ENCODE results near the gene PCDHGC3. TPM values are rescaled to one million over a fixed set of nuclear protein-coding genes. Genes with fewer than 3 reads are reported as not detected.

PCDHGC3 gene
- total RNA-seq, 3 donors from 2014 or later (not counting 1 experiment from before 2014, with no cell fraction given): 0.68 to 1.5 (median 0.75) TPM

DNA sequence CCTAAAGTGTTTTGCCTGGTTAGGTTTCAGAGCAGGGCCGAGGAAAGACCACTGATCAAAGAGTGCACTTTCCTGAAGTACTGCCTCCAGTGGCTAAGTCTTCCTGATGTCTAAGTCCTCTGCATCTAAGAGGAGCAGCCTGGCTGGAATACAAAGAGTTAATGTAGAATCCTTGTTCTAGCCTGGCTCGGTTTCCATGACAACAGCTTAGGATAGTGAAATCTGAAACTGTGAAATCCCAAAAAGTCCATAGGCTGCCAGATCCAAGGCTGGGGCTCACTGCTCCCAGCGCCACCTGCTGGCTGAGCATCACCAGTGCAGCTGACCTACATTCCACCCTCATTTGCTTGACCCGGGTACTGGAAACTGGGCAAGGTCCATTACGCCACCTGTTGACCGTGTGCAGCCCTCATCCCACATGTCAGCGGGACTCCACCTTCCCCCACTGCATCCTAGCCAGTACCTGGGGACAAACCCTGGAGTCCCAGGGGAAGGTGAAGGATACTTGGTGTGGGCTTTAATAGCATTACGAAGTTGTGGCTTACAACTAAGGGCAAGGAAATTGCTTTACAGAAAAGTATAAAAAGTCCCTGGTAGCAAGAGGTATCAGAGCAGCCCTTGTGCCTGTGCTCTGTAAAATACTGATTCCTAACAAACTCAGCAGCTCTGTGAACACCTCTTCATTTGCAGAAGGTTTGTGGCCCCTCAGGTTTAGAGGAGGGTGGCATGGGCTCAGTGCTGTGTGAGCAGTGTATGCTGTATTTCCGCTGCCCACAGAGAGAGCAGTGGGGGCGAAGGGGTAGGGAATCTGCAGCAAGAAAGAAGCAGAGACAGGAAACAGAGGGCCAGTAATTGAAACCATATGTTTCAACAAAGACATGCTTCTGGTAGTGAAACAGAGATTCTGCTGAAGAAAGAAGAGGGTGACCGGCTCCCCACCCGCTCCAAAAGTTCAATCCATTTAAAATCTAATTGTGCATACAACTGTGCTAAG, 49.1 kb downstream of the PCDHGC3 start:
- H3K4me1 ChIP-seq (ENCODE audit: control insufficient read depth, insufficient read depth, low read length): no peaks in the 10 kb centered on the region
- Mint-ChIP-seq H3K9me3 (no peaks in the 10 kb centered on the region), H3K4me3 (no peak overlapping the region), H3K27me3 (ENCODE audit: low read depth in 2 of 2) (no peaks in the 10 kb centered on the region), H3K4me1 (peaks cover 16 to 48% of the 10 kb centered on the region in 2 donors), H3K27ac (peak overlapping the region; percentile 2 to 71), H3K36me3 (peaks cover 30% of the 10 kb centered on the region)
- H3K9me3 ChIP-seq (ENCODE audit: control insufficient read depth, insufficient read depth, low read length): no peaks in the 10 kb centered on the region
- H3K36me3 ChIP-seq (ENCODE audit: control insufficient read depth, insufficient read depth, low read length): peaks cover 91% of the 10 kb centered on the region
- intact Hi-C loops (cut with micrococcal nuclease): loop anchor here (1.0 kb wide), 1 partner anchor 199 kb away; no protein-coding TSS in a partner anchor
- ATAC-seq (peak; percentile 85 to 91 (median 88)), DNase-seq (peak; percentile 58 to 79)
- H3K27me3 ChIP-seq (ENCODE audit: control insufficient read depth, insufficient read depth, low read length): no peaks in the 10 kb centered on the region
- H3K27ac ChIP-seq (ENCODE audit: low read length): no peak overlapping the region
- 51% methylated on average over 11 of the region's 12 CpGs for whole genome bisulfite sequencing (ENCODE audit: insufficient coverage)
- TF ChIP-seq, protein P1, sequence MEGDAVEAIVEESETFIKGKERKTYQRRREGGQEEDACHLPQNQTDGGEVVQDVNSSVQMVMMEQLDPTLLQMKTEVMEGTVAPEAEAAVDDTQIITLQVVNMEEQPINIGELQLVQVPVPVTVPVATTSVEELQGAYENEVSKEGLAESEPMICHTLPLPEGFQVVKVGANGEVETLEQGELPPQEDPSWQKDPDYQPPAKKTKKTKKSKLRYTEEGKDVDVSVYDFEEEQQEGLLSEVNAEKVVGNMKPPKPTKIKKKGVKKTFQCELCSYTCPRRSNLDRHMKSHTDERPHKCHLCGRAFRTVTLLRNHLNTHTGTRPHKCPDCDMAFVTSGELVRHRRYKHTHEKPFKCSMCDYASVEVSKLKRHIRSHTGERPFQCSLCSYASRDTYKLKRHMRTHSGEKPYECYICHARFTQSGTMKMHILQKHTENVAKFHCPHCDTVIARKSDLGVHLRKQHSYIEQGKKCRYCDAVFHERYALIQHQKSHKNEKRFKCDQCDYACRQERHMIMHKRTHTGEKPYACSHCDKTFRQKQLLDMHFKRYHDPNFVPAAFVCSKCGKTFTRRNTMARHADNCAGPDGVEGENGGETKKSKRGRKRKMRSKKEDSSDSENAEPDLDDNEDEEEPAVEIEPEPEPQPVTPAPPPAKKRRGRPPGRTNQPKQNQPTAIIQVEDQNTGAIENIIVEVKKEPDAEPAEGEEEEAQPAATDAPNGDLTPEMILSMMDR (IDR thresholded peaks at IDR 0.05): peak; percentile 99
- H3K4me3 ChIP-seq (ENCODE audit: low read length): no peak overlapping the region

DNA sequence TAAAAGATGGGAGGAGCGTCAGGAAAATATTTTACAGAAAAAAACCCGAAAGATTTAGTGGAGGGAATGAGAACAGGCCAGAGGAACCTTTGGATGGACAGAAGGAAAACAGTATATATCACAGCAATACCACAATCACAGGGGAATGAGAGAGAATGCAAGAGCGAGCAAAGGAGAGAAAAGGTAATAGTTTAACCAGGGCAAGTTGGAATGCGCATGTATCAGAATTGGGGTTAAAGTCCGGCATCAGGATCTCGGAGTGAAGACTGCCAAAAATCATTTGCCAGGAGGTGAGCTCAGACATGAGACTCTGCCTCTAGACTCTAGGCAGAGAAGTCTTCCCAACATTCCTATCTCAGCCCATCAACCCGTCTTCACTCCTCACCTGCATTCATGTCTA, 49.9 kb downstream of the PCDHGC3 start:
- Histone ChIP-seq H3K27me3 (ENCODE audit: control insufficient read depth, insufficient read depth, low read length) (no peaks in the 10 kb centered on the region), H3K4me1 (ENCODE audit: control insufficient read depth, insufficient read depth, low read length) (no peaks in the 10 kb centered on the region), H3K4me3 (ENCODE audit: low read length) (no peak overlapping the region), H3K9me3 (ENCODE audit: control insufficient read depth, insufficient read depth, low read length) (no peaks in the 10 kb centered on the region), H3K27ac (ENCODE audit: low read length) (no peak overlapping the region), H3K36me3 (ENCODE audit: control insufficient read depth, insufficient read depth, low read length) (peaks cover 88% of the 10 kb centered on the region)
- no peaks in the 10 kb centered on the region for H3K9me3 Mint-ChIP-seq
- H3K4me1 Mint-ChIP-seq: peaks cover 16 to 43% of the 10 kb centered on the region in 2 donors
- WGBS (ENCODE audit: insufficient coverage): 97% methylated on average over 7 of the region's 7 CpGs
- TF ChIP-seq, protein P1 (IDR thresholded peaks at IDR 0.05): no peak
- H3K4me3 Mint-ChIP-seq: no peak overlapping the region
- H3K27me3 Mint-ChIP-seq (ENCODE audit: low read depth in 2 of 2): no peaks in the 10 kb centered on the region
- ATAC-seq: no peak
- no peak for DNase-seq
- H3K27ac Mint-ChIP-seq: peak overlapping the region; percentile 62 to 71
- H3K36me3 Mint-ChIP-seq: peaks cover 30% of the 10 kb centered on the region
- intact Hi-C loops (cut with micrococcal nuclease): no loop called here

DNA sequence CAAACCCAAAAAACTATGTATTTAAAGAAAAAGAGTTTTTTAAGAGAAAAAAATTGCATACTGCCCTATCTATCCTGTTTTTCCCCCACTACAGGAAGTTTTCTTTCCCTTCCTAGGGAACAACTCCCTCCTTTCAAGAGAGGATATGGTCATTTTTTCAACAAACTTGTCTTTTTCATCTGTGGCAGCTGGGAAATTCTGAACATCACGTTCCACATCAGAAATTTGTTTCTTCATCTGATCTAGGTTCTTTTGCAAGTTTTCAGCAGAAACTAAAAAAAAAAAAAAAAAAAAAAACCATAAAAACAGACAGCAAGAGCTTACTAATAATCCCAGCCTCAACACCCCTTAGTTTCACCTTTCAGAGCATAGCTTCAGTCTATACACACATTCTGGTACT, 51.7 kb downstream of the PCDHGC3 start:
- ATAC-seq (no peak), DNase-seq (no peak)
- H3K9me3 ChIP-seq (ENCODE audit: control insufficient read depth, insufficient read depth, low read length): no peaks in the 10 kb centered on the region
- H3K36me3 ChIP-seq (ENCODE audit: control insufficient read depth, insufficient read depth, low read length): peaks cover 86% of the 10 kb centered on the region
- intact Hi-C loops (cut with micrococcal nuclease): no loop called here
- peaks cover 30% of the 10 kb centered on the region for H3K36me3 Mint-ChIP-seq
- H3K4me1 Mint-ChIP-seq: peaks cover 11 to 27% of the 10 kb centered on the region in 2 donors
- peak overlapping the region; percentile 35 to 57 for H3K27ac Mint-ChIP-seq
- H3K9me3 Mint-ChIP-seq: no peaks in the 10 kb centered on the region
- 90% methylated on average over 1 of the region's 1 CpG for WGBS (ENCODE audit: insufficient coverage)
- no peaks in the 10 kb centered on the region for H3K27me3 ChIP-seq (ENCODE audit: control insufficient read depth, insufficient read depth, low read length)
- no peak overlapping the region for H3K27ac ChIP-seq (ENCODE audit: low read length)
- no peak overlapping the region for H3K4me3 Mint-ChIP-seq
- TF ChIP-seq, protein P1 (IDR thresholded peaks at IDR 0.05): no peak
- no peaks in the 10 kb centered on the region for H3K4me1 ChIP-seq (ENCODE audit: control insufficient read depth, insufficient read depth, low read length)
- H3K4me3 ChIP-seq (ENCODE audit: low read length): no peak overlapping the region
- no peaks in the 10 kb centered on the region for H3K27me3 Mint-ChIP-seq (ENCODE audit: low read depth in 2 of 2)

Other genes starting within 250 kb of the PCDHGC3 start
- not detected for gene PCDHB15, start 230.6 kb upstream of the PCDHGC3 start, total RNA-seq
- under 1 TPM in 1 of 3 donors, not detected in 2; 0.73 TPM for gene SLC25A2, start 171.9 kb upstream of the PCDHGC3 start, total RNA-seq
- 10 to 100 TPM; 77.3 to 96.1 (median 89.4) TPM for gene TAF7, start 155.2 kb upstream of the PCDHGC3 start, total RNA-seq
- gene PCDHGA1, start 145.5 kb upstream of the PCDHGC3 start, total RNA-seq: not detected
- not detected for gene PCDHGA2, start 137.2 kb upstream of the PCDHGC3 start, total RNA-seq
- not detected for gene PCDHGA3, start 132.1 kb upstream of the PCDHGC3 start, total RNA-seq
- under 1 TPM in 1 of 3 donors, not detected in 2; 0.10 TPM for gene PCDHGB1, start 125.9 kb upstream of the PCDHGC3 start, total RNA-seq
- under 1 TPM in 2 of 3 donors, not detected in 1; 0.24 to 0.30 TPM for gene PCDHGA4, start 120.9 kb upstream of the PCDHGC3 start, total RNA-seq
- 1 to 10 TPM in 1 of 3 donors, under 1 TPM in 2; 0.36 to 1.5 (median 0.49) TPM for gene PCDHGB2, start 116.0 kb upstream of the PCDHGC3 start, total RNA-seq
- under 1 TPM; 0.12 to 0.30 (median 0.20) TPM for gene PCDHGA5, start 111.8 kb upstream of the PCDHGC3 start, total RNA-seq
- under 1 TPM in 2 of 3 donors, not detected in 1; 0.52 to 0.68 TPM for gene PCDHGB3, start 105.7 kb upstream of the PCDHGC3 start, total RNA-seq
- under 1 TPM; 0.20 to 0.75 (median 0.21) TPM for gene PCDHGA6, start 102.1 kb upstream of the PCDHGC3 start, total RNA-seq
- under 1 TPM in 2 of 3 donors, not detected in 1; 0.26 to 0.68 TPM for gene PCDHGA7, start 93.2 kb upstream of the PCDHGC3 start, total RNA-seq
- gene PCDHGB4, start 88.3 kb upstream of the PCDHGC3 start, total RNA-seq: under 1 TPM in 2 of 3 donors, not detected in 1; 0.31 to 0.40 TPM
- gene PCDHGA8, start 83.3 kb upstream of the PCDHGC3 start, total RNA-seq: under 1 TPM; 0.07 to 0.28 (median 0.09) TPM
- 1 to 10 TPM; 1.3 to 4.2 (median 3.1) TPM for gene PCDHGB5, start 78.0 kb upstream of the PCDHGC3 start, total RNA-seq
- gene PCDHGA9, start 73.2 kb upstream of the PCDHGC3 start, total RNA-seq: 1 to 10 TPM in 2 of 3 donors, under 1 TPM in 1; 0.61 to 1.7 (median 1.0) TPM
- gene PCDHGB6, start 67.9 kb upstream of the PCDHGC3 start, total RNA-seq: 1 to 10 TPM; 2.1 to 5.9 (median 2.9) TPM
- gene PCDHGA10, start 63.0 kb upstream of the PCDHGC3 start, total RNA-seq: 1 to 10 TPM in 2 of 3 donors, under 1 TPM in 1; 0.61 to 2.6 (median 2.1) TPM
- 1 to 10 TPM in 2 of 3 donors, under 1 TPM in 1; 0.68 to 1.6 (median 1.2) TPM for gene PCDHGB7, start 58.3 kb upstream of the PCDHGC3 start, total RNA-seq
- gene PCDHGA11, start 54.9 kb upstream of the PCDHGC3 start, total RNA-seq: 1 to 10 TPM in 1 of 3 donors, under 1 TPM in 2; 0.40 to 1.2 (median 0.83) TPM
- gene PCDHGA12, start 45.5 kb upstream of the PCDHGC3 start, total RNA-seq: 1 to 10 TPM in 1 of 3 donors, under 1 TPM in 2; 0.35 to 1.1 (median 0.75) TPM
- gene PCDHGC4, start 9.1 kb downstream of the PCDHGC3 start, total RNA-seq: under 1 TPM; 0.31 to 0.84 (median 0.45) TPM
- under 1 TPM; 0.31 to 0.97 (median 0.50) TPM for gene PCDHGC5, start 13.1 kb downstream of the PCDHGC3 start, total RNA-seq
- gene DIAPH1, start 143.0 kb downstream of the PCDHGC3 start, total RNA-seq: 100 to 1,000 TPM; 410 to 456 (median 419) TPM
- gene HDAC3, start 160.9 kb downstream of the PCDHGC3 start, total RNA-seq: 10 to 100 TPM; 66.0 to 85.7 (median 74.7) TPM
- 1 to 10 TPM; 5.7 to 6.6 (median 6.1) TPM for gene RELL2, start 161.0 kb downstream of the PCDHGC3 start, total RNA-seq
- gene FCHSD1, start 175.5 kb downstream of the PCDHGC3 start, total RNA-seq: 100 to 1,000 TPM; 134 to 155 (median 147) TPM
- 10 to 100 TPM; 13.9 to 25.2 (median 19.6) TPM for gene ARAP3, start 206.3 kb downstream of the PCDHGC3 start, total RNA-seq